SH-SY5Y (cell line): ENCODE measurements around the gene CNN3.

Experiments
- GATA2 ChIP-seq: IDR thresholded peaks from 2 replicates; pipeline ENCODE4 v1.6.1; 2011; ENCODE audit warnings: mild to moderate bottlenecking, low read depth, low read length
- GATA3 ChIP-seq: IDR thresholded peaks from 2 replicates; pipeline ENCODE4 v1.6.1; 2011; ENCODE audit warnings: low read depth, mild to moderate bottlenecking, low read length, moderate library complexity

DNA sequence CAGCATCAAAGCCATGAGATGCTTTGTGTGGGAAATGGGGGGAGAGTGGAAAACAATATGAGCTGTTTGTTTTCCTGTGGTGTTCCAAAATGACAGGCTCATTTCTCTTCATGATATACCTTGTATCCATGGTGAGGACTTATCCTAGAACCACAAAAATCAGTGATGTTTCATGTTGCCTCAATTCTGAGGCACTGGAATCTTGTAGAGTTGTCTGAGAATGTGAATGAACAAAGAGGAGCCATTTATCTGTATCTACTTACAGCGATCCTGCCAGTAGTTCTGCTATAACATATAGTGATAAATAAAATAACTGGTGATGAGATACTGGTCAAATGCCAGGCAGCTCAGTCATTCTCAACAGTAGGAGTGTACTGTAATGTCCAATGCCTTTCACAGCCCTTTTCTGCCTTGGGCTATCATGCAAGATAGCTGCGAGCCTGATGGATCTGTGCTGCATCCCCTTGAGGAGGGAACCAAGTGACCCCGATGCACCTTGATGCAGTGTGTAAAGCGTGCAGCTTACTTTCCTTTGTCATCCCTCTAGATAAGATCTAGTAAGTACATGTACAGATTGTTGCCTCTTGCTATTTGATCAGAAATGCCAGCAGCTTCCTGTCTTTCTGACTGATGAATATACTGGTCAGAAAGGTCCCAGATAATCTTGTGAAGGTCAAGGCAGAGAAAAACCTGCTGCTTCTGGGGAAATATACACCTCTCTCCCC, 54.0 kb downstream of the CNN3 start:
- TF ChIP-seq GATA2: no peak
- no peak for TF ChIP-seq GATA3
